HepG2 (cell line): Measurements from ENCODE around the gene SLC25A5. TPM values are rescaled to one million over a fixed set of nuclear protein-coding genes. Genes with fewer than 3 reads are reported as not detected.

ENCODE experiments used
- ARID5B ChIP-seq: IDR thresholded peaks from 2 replicates; pipeline ENCODE4 v1.4.0; 2020; ENCODE audit warnings: mild to moderate bottlenecking, missing genetic modification reagents
- CBX1 ChIP-seq: IDR thresholded peaks from one replicate; pipeline ENCODE4 v1.6.1; 2016; ENCODE audit warnings: antibody characterized with exemption, low read depth
- JDP2 ChIP-seq: sonication (generic); formaldehyde crosslinking; IDR thresholded peaks from 2 replicates; pipeline ENCODE4 v1.8.1; 2022; ENCODE audit warnings: missing genetic modification reagents, borderline replicate concordance
- MBD4 ChIP-seq: IDR thresholded peaks from 2 replicates; pipeline ENCODE4 v1.6.1; 2012; ENCODE audit warnings: low read length, inconsistent platforms, borderline replicate concordance
- NFIB ChIP-seq: sonication (generic); formaldehyde crosslinking; IDR thresholded peaks from 2 replicates; pipeline ENCODE4 v1.9.0; 2021; ENCODE audit warnings: missing genetic modification reagents, mild to moderate bottlenecking, borderline replicate concordance
- POGZ ChIP-seq: sonication (generic); formaldehyde crosslinking; IDR thresholded peaks from 2 replicates; pipeline ENCODE4 v1.4.0; 2020; ENCODE audit warnings: mild to moderate bottlenecking, missing genetic modification reagents
- REL ChIP-seq: sonication (generic); formaldehyde crosslinking; conservative IDR thresholded peaks from 2 replicates; pipeline ENCODE4 v1.8.0; 2022; ENCODE audit warnings: mild to moderate bottlenecking, missing genetic modification reagents, moderate library complexity
- SMYD3 ChIP-seq: sonication (generic); formaldehyde crosslinking; IDR thresholded peaks from 2 replicates; pipeline ENCODE4 v1.8.1; 2023; ENCODE audit warnings: mild to moderate bottlenecking, missing genetic modification reagents
- SOX5 ChIP-seq: IDR thresholded peaks from 2 replicates; pipeline ENCODE4 v1.6.1; 2016; ENCODE audit warnings: borderline replicate concordance
- TIGD3 ChIP-seq: sonication (generic); formaldehyde crosslinking; IDR thresholded peaks from 2 replicates; pipeline ENCODE4 v1.5.1; 2020; ENCODE audit warnings: mild to moderate bottlenecking, missing genetic modification reagents, borderline replicate concordance
- XRCC5 ChIP-seq: fragments of 200-400 bp; formaldehyde crosslinking; optimal IDR thresholded peaks from 2 replicates; pipeline ENCODE3; 2017; ENCODE audit warnings: mild to moderate bottlenecking, low read length
- YY1 ChIP-seq: IDR thresholded peaks from 2 replicates; pipeline ENCODE4 v1.6.1; 2011; ENCODE audit warnings: low read length, low read depth, moderate library complexity, mild to moderate bottlenecking; ENCODE audit not compliant: insufficient read depth, insufficient replicate concordance
- ZBTB7B ChIP-seq: sonication (generic); formaldehyde crosslinking; IDR thresholded peaks from 2 replicates; pipeline ENCODE4 v1.4.0; 2020; ENCODE audit warnings: missing genetic modification reagents
- ZNF335 ChIP-seq: sonication (generic); formaldehyde crosslinking; IDR thresholded peaks from 2 replicates; pipeline ENCODE4 v1.4.0; 2020; ENCODE audit warnings: missing genetic modification reagents
- ZNF383 ChIP-seq: sonication (generic); formaldehyde crosslinking; IDR thresholded peaks from 2 replicates; pipeline ENCODE4 v1.4.0; 2020; ENCODE audit warnings: missing genetic modification reagents, mild to moderate bottlenecking, borderline replicate concordance
- ZNF574 ChIP-seq: sonication (generic); formaldehyde crosslinking; IDR thresholded peaks from 2 replicates; pipeline ENCODE4 v1.4.0; 2020; ENCODE audit warnings: missing genetic modification reagents
- ZNF607 ChIP-seq: sonication (generic); formaldehyde crosslinking; IDR thresholded peaks from 2 replicates; pipeline ENCODE4 v1.5.1; 2020; ENCODE audit warnings: missing genetic modification reagents, mild to moderate bottlenecking, borderline replicate concordance
- ZNF891 ChIP-seq: sonication (generic); formaldehyde crosslinking; IDR thresholded peaks from 2 replicates; pipeline ENCODE4 v1.5.0; 2020; ENCODE audit warnings: mild to moderate bottlenecking, missing genetic modification reagents
- polyA plus RNA-seq, 8 experiments: library from polyadenylated mRNA; depleted of rRNA in 3 of 8; stranded (reverse) in 7 of 8; unstranded in 1 of 8; fragments of >200 nt; fragmentation: Illumina TruSeq in 4 of 8; extraction: Trizol in 4 of 8; gene quantifications; 2 replicates each; pipeline versions ENCODE4 v1.2.1 to v1.2.3, GENCODE V29; 2011 to 2016; ENCODE audit warnings: low read depth in 4 of 8, missing spikeins in 1 of 8, mixed read lengths in 1 of 8; ENCODE audit not compliant: insufficient read depth in 1 of 8
- total RNA-seq, 5 experiments: library from RNA; depleted of rRNA; stranded (reverse); fragments of >200 nt; fragmentation: Illumina TruSeq; extraction: Trizol; gene quantifications; 2 replicates each; pipeline ENCODE4 v1.2.3, GENCODE V29; 2016; ENCODE audit warnings: low read depth in 1 of 5
- TF ChIP-seq, protein P1 (sequence below): sonication (generic); formaldehyde crosslinking; IDR thresholded peaks from 2 replicates; pipeline ENCODE4 v1.8.0; 2022; ENCODE audit warnings: low read depth, missing genetic modification reagents

Gene SLC25A5
- total and polyA plus RNA-seq, 2 of the 13 experiments (the other 11 are each of a cell fraction or from before 2014, with no cell fraction given), result 300 to 402 TPM

DNA sequence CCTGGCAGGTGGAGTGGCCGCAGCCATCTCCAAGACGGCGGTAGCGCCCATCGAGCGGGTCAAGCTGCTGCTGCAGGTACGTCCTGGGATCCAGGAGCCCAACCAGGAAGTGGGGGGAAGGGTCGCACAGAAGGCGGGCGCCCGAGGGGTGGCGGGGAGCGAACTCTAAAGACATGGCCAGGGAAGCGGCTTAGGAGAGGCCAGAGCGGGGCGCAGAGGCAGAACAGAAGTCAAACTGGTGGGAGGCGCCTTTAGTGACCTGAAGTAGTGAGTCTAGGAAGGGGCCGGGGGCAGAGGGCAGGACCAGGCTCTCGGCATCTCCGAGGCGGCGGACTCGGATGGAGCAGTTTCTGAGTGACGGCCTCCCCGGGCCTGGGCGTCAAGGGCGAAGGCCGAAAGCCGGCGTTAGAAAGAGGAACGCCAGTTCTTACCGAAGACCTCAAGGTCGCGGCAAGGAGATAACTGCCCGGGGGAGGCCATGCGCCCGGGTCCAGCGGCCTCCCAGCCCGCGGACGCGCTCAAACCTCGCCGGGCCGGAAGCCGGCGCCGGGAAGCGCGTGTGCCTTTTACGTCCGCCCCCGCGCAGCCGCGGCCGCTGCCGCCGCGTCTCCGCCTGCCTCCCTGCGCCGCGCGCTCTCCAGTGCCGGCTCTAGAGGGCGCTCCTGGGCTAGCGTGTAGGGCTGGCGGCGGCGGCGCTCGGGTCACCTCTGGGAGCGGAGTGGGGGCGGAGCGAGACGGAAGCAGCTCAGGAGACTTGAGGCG lies 488 bp downstream of the SLC25A5 start (continued):
- no peak for TF ChIP-seq MBD4
- TF ChIP-seq ZNF383 (CRISPR knock-in tag), result no peak
- TF ChIP-seq NFIB (CRISPR knock-in tag), result no peak
- TF ChIP-seq ZNF607 (CRISPR knock-in tag), result no peak
- TF ChIP-seq ZNF574 (CRISPR knock-in tag), result peak; percentile 64
- peak; percentile 62 for TF ChIP-seq YY1
- TF ChIP-seq SMYD3, result no peak
- 0 out of 2 replicates have a peak, but pooled peaks have one; percentile 31 for TF ChIP-seq ARID5B (CRISPR knock-in tag)
- TF ChIP-seq, protein P1, sequence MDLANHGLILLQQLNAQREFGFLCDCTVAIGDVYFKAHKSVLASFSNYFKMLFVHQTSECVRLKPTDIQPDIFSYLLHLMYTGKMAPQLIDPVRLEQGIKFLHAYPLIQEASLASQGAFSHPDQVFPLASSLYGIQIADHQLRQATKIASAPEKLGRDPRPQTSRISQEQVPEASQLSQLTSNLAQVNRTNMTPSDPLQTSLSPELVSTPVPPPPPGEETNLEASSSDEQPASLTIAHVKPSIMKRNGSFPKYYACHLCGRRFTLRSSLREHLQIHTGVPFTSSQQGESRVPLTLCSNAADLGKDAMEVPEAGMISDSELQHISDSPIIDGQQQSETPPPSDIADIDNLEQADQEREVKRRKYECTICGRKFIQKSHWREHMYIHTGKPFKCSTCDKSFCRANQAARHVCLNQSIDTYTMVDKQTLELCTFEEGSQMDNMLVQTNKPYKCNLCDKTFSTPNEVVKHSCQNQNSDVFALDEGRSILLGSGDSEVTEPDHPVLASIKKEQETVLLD (CRISPR knock-in tag), result peak; percentile 22; the same call in 1 of the 2 replicates
- TF ChIP-seq ZNF891, result no peak
- TF ChIP-seq TIGD3 (CRISPR knock-in tag), result no peak
- no peak for TF ChIP-seq SOX5
- no peak for TF ChIP-seq CBX1
- TF ChIP-seq REL (CRISPR knock-in tag), result no peak
- TF ChIP-seq XRCC5, result no peak
- TF ChIP-seq ZNF335 (CRISPR knock-in tag), result no peak
- no peak for TF ChIP-seq JDP2
- TF ChIP-seq ZBTB7B (CRISPR knock-in tag), result no peak
- TF ChIP-seq POGZ (CRISPR knock-in tag), result 0 out of 2 replicates have a peak, but pooled peaks have one; percentile 24
